Astrocyte (in vitro differentiated cells and primary cell): ENCODE measurements around the gene SYNE1. TPM values are rescaled to one million over a fixed set of nuclear protein-coding genes. Genes with fewer than 3 reads are reported as not detected.

Source experiments
- DNase-seq: peaks from one replicate; pipeline ENCODE4 v3.0.0-alpha.2; 2010; ENCODE audit warnings: low read depth
- FAIRE-seq: peaks from 2 replicates; lab custom pipeline; 2011; peaks lifted over from hg19 to GRCh38; lab: Jason Lieb, UNC
- H2AFZ ChIP-seq: 2 replicates; pipeline ENCODE4 v1.6.0; 2012; ENCODE audit warnings: low read depth, low read length, inconsistent platforms
- H3K27ac ChIP-seq: 2 replicates; pipeline ENCODE4 v1.5.1; 2011; ENCODE audit warnings: low read depth, low read length, inconsistent platforms
- H3K27me3 ChIP-seq: 2 replicates; pipeline ENCODE4 v1.6.0; 2011; ENCODE audit warnings: low read length, inconsistent platforms; ENCODE audit not compliant: insufficient read depth
- H3K36me3 ChIP-seq: 2 replicates; pipeline ENCODE4 v1.5.1; 2011; ENCODE audit warnings: low read length, inconsistent platforms; ENCODE audit not compliant: insufficient read depth
- H3K4me1 ChIP-seq: 2 replicates; pipeline ENCODE4 v1.5.1; 2011; ENCODE audit warnings: low read length, inconsistent platforms; ENCODE audit not compliant: insufficient read depth
- H3K4me2 ChIP-seq: 2 replicates; pipeline ENCODE4 v1.6.0; 2012; ENCODE audit warnings: low read length, inconsistent platforms
- H3K4me3 ChIP-seq: 2 replicates; pipeline ENCODE4 v1.5.1; 2011; ENCODE audit warnings: low read depth, mild to moderate bottlenecking, low read length, inconsistent platforms; ENCODE audit not compliant: insufficient read depth
- H3K79me2 ChIP-seq: 2 replicates; pipeline ENCODE4 v1.6.0; 2012; ENCODE audit warnings: mild to moderate bottlenecking, low read length, inconsistent platforms; ENCODE audit not compliant: insufficient read depth
- H3K9ac ChIP-seq: 2 replicates; pipeline ENCODE4 v1.6.0; 2012; ENCODE audit warnings: mild to moderate bottlenecking, low read length, inconsistent platforms
- H3K9me3 ChIP-seq: 2 replicates; pipeline ENCODE4 v1.5.1; 2012; ENCODE audit warnings: low read depth, mild to moderate bottlenecking, low read length, inconsistent platforms; ENCODE audit not compliant: insufficient read depth
- H4K20me1 ChIP-seq: 2 replicates; pipeline ENCODE4 v1.6.0; 2012; ENCODE audit warnings: low read length, inconsistent platforms; ENCODE audit not compliant: insufficient read depth
- H3K27ac Mint-ChIP-seq: one replicate; pipeline ENCODE4 v1.8.0; 2021; ENCODE audit warnings: mild to moderate bottlenecking, mixed read lengths; ENCODE audit not compliant: unreplicated experiment
- H3K27me3 Mint-ChIP-seq: one replicate; pipeline ENCODE4 v1.8.0; 2021; ENCODE audit warnings: low read depth, mixed read lengths; ENCODE audit not compliant: unreplicated experiment
- H3K36me3 Mint-ChIP-seq: one replicate; pipeline ENCODE4 v1.8.0; 2021; ENCODE audit warnings: low read depth, mixed read lengths; ENCODE audit not compliant: unreplicated experiment
- H3K4me1 Mint-ChIP-seq: one replicate; pipeline ENCODE4 v1.8.0; 2021; ENCODE audit warnings: low read depth, mixed read lengths; ENCODE audit not compliant: unreplicated experiment
- H3K4me3 Mint-ChIP-seq: one replicate; pipeline ENCODE4 v1.8.0; 2021; ENCODE audit warnings: mild to moderate bottlenecking, moderate library complexity, mixed read lengths; ENCODE audit not compliant: unreplicated experiment
- H3K9me3 Mint-ChIP-seq: one replicate; pipeline ENCODE4 v1.8.0; 2021; ENCODE audit warnings: mild to moderate bottlenecking, mixed read lengths; ENCODE audit not compliant: unreplicated experiment
- CTCF ChIP-seq: IDR thresholded peaks from 2 replicates; pipeline ENCODE4 v1.5.1; 2011; ENCODE audit warnings: low read depth, mild to moderate bottlenecking, inconsistent platforms, low read length, moderate library complexity; ENCODE audit not compliant: insufficient read depth
- EZH2 ChIP-seq: IDR thresholded peaks from 2 replicates; pipeline ENCODE4 v1.6.1; 2012; ENCODE audit warnings: mild to moderate bottlenecking, low read length, inconsistent platforms; ENCODE audit not compliant: insufficient read depth
- total RNA-seq: library from RNA; stranded (reverse); gene quantifications from 2 replicates; pipeline ENCODE4 v1.2.1, GENCODE V29; 2021

The SYNE1 gene
- total RNA-seq, 1 donor from 2014 or later: 66.5 TPM

GRCh38 chr6:152180601-152181000, 456.6 kb downstream of the SYNE1 start:
- peaks cover 5% of the 10 kb centered on the region for H3K36me3 Mint-ChIP-seq
- no peak overlapping the region for H3K4me2 ChIP-seq
- DNase-seq (no peak), FAIRE-seq (no peak)
- TF ChIP-seq EZH2: no peak
- H3K4me1 ChIP-seq: no peaks in the 10 kb centered on the region
- no peaks in the 10 kb centered on the region for H3K9me3 ChIP-seq
- no peak overlapping the region for H3K4me3 ChIP-seq
- no peak overlapping the region for H2AFZ ChIP-seq
- no peaks in the 10 kb centered on the region for H3K79me2 ChIP-seq
- H3K4me1 Mint-ChIP-seq: no peaks in the 10 kb centered on the region
- no peaks in the 10 kb centered on the region for H4K20me1 ChIP-seq
- H3K27me3 ChIP-seq: no peaks in the 10 kb centered on the region
- H3K36me3 ChIP-seq: peaks cover 19% of the 10 kb centered on the region
- H3K4me3 Mint-ChIP-seq: no peak overlapping the region
- no peaks in the 10 kb centered on the region for H3K27me3 Mint-ChIP-seq
- H3K27ac Mint-ChIP-seq: no peak overlapping the region
- H3K9me3 Mint-ChIP-seq: no peaks in the 10 kb centered on the region
- H3K9ac ChIP-seq: no peak overlapping the region
- H3K27ac ChIP-seq: no peak overlapping the region

- H2AFZ ChIP-seq: no peak overlapping the region
- H3K27me3 Mint-ChIP-seq: no peaks in the 10 kb centered on the region
- H3K36me3 Mint-ChIP-seq: peaks cover 7% of the 10 kb centered on the region
- no peak overlapping the region for H3K4me3 ChIP-seq
- H3K4me3 Mint-ChIP-seq: no peak overlapping the region
- H3K27me3 ChIP-seq: no peaks in the 10 kb centered on the region
- no peak overlapping the region for H3K4me2 ChIP-seq
- no peaks in the 10 kb centered on the region for H3K79me2 ChIP-seq
- peaks cover 3% of the 10 kb centered on the region for H4K20me1 ChIP-seq
- no peak for TF ChIP-seq EZH2
- peaks cover 35% of the 10 kb centered on the region for H3K36me3 ChIP-seq
- H3K4me1 ChIP-seq: peaks cover 5% of the 10 kb centered on the region
- H3K27ac ChIP-seq: no peak overlapping the region
- H3K27ac Mint-ChIP-seq: no peak overlapping the region
- H3K9me3 ChIP-seq: no peaks in the 10 kb centered on the region
- no peak for DNase-seq
- no peaks in the 10 kb centered on the region for H3K9me3 Mint-ChIP-seq
- peaks cover 2% of the 10 kb centered on the region for H3K4me1 Mint-ChIP-seq
- H3K9ac ChIP-seq: no peak overlapping the region
- no peak for FAIRE-seq
Observed at GRCh38 chr6:152176268-152176667, 460.9 kb downstream of the SYNE1 start.

GRCh38 chr6:152173957-152174356, 463.2 kb downstream of the SYNE1 start:
- H2AFZ ChIP-seq: no peak overlapping the region
- peaks cover 3% of the 10 kb centered on the region for H4K20me1 ChIP-seq
- H3K27ac Mint-ChIP-seq: no peak overlapping the region
- no peak overlapping the region for H3K4me3 Mint-ChIP-seq
- no peak overlapping the region for H3K9ac ChIP-seq
- H3K79me2 ChIP-seq: no peaks in the 10 kb centered on the region
- no peak overlapping the region for H3K27ac ChIP-seq
- H3K4me1 Mint-ChIP-seq: peaks cover 7% of the 10 kb centered on the region
- H3K4me3 ChIP-seq: no peak overlapping the region
- no peaks in the 10 kb centered on the region for H3K9me3 ChIP-seq
- H3K4me2 ChIP-seq: no peak overlapping the region
- peaks cover 6% of the 10 kb centered on the region for H3K36me3 Mint-ChIP-seq
- H3K9me3 Mint-ChIP-seq: no peaks in the 10 kb centered on the region
- peaks cover 9% of the 10 kb centered on the region for H3K4me1 ChIP-seq
- DNase-seq (no peak), FAIRE-seq (no peak)
- no peaks in the 10 kb centered on the region for H3K27me3 Mint-ChIP-seq
- no peaks in the 10 kb centered on the region for H3K27me3 ChIP-seq
- H3K36me3 ChIP-seq: peaks cover 39% of the 10 kb centered on the region
- no peak for TF ChIP-seq CTCF
- TF ChIP-seq EZH2: no peak
